ENCODE results near the gene GNAI3. TPM values are rescaled to one million over a fixed set of nuclear protein-coding genes. Genes with fewer than 3 reads are reported as not detected.
A peak's percentile ranks its signal among the peaks of the same experiment; 100 is the strongest.

GNAI3 gene
- polyA plus RNA-seq, 1 experiment = 4.7 TPM

DNA sequence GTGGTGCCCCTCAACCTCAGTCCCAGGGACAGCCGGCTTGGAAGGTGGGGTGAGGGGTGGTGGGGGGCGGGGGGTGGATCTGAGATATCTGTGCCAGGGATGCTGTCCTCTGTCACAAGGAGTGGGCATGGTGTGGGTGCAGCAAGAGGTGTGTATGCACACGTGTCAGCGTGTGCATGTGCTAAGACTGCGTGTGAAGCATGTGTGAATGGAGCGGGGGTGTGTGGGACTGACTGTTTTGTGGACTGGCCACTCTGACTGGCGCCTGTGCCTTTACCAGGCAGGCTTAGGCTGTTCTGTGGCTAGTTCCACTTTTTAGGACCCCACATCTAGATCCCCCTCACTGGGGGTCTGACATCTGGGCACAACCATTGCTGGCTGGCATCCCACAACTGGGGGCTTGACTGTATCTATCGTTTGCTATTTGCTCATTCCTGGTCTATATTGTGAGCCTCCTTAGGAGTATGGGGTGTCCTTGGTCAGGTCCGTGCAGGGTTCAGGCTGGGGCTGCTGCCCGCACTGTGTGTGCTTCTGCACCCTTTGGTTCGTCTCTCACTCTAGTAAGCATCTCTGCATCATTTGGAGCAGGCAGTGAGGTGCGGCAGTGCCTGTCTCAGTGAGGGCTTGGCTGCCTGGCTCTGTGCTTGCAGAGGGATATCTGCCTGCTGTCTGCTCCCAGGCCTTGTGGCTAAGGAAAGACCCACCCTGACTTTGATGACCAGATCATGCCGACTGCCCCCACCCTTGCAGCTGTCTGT, 73.1 kb downstream of the GNAI3 start:
- POLR2A ChIA-PET = interaction anchor here (0.6 kb wide), 1 partner anchor 138 kb away, joined by 21 read pairs; no protein-coding TSS in a partner anchor
- Histone ChIP-seq H3K36me3 (ENCODE audit: control insufficient read depth, insufficient read depth, low read length) (peaks cover 4% of the 10 kb centered on the region), H3K27me3 (ENCODE audit: control insufficient read depth, insufficient read depth, low read length) (no peaks in the 10 kb centered on the region), H3K4me3 (ENCODE audit: low read depth, low read length) (peak overlapping the region; percentile 83)
- DNase-seq (ENCODE audit: low read depth) = no peak
- CTCF ChIA-PET = interaction anchor here (0.8 to 13.3 kb wide), 5 partner anchors 11 to 152 kb away, joined by 3 to 153 read pairs (median 4); no protein-coding TSS in a partner anchor
- TF ChIP-seq CTCF (IDR thresholded peaks at IDR 0.05; ENCODE audit: insufficient read depth, low read depth, low read length) = no peak

- TF ChIP-seq CTCF (IDR thresholded peaks at IDR 0.05; ENCODE audit: insufficient read depth, low read depth, low read length) = no peak
- Histone ChIP-seq H3K27me3 (ENCODE audit: control insufficient read depth, insufficient read depth, low read length) (no peaks in the 10 kb centered on the region), H3K4me3 (ENCODE audit: low read depth, low read length) (peak overlapping the region; percentile 83), H3K36me3 (ENCODE audit: control insufficient read depth, insufficient read depth, low read length) (peaks cover 12% of the 10 kb centered on the region)
- CTCF ChIA-PET = interaction anchor here (0.8 to 13.3 kb wide), 3 partner anchors 11 to 76 kb away, joined by 3 to 153 read pairs (median 19); no protein-coding TSS in a partner anchor
- no peak for DNase-seq (ENCODE audit: low read depth)
- POLR2A ChIA-PET = interaction anchor here (0.6 kb wide), 1 partner anchor 139 kb away, joined by 21 read pairs; no protein-coding TSS in a partner anchor
Measured at GRCh38 chr1:109622137-109622892, 73.9 kb downstream of the GNAI3 start.

DNA sequence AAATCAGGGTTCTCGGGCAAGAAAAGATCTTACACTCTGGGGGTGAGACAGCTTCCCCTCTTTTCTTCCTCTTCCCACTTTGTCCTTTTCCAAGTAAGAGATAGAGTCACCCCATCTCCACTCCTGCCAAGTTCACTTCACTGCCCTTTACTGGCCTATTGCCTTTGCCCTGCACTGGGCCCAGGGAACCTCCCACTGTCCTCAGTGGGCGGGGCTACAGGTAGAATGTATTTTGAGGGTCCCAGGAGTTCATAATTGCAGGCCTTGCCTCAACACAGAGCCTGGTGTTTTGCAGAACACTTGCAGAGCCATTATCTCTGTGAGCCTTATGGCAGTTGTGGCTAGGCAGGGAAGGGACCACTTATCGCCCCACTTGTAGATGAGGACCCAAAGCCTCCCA, 74.5 kb downstream of the GNAI3 start:
- CTCF ChIA-PET = interaction anchor here (4.2 to 13.3 kb wide), 2 partner anchors 15 to 77 kb away, joined by 19 to 153 read pairs; no protein-coding TSS in a partner anchor
- Histone ChIP-seq H3K4me3 (ENCODE audit: low read depth, low read length) (no peak overlapping the region), H3K27me3 (ENCODE audit: control insufficient read depth, insufficient read depth, low read length) (no peaks in the 10 kb centered on the region), H3K36me3 (ENCODE audit: control insufficient read depth, insufficient read depth, low read length) (peaks cover 16% of the 10 kb centered on the region)
- no peak for DNase-seq (ENCODE audit: low read depth)
- POLR2A ChIA-PET = no interaction called here
- no peak for TF ChIP-seq CTCF (IDR thresholded peaks at IDR 0.05; ENCODE audit: insufficient read depth, low read depth, low read length)

- no peak for DNase-seq (ENCODE audit: low read depth)
- peaks cover 24% of the 10 kb centered on the region for H3K36me3 ChIP-seq (ENCODE audit: control insufficient read depth, insufficient read depth, low read length)
- H3K4me3 ChIP-seq (ENCODE audit: low read depth, low read length) = peak overlapping the region; percentile 4; the same call in 1 of the 2 replicates
- POLR2A ChIA-PET = interaction anchor here (0.7 kb wide), 1 partner anchor 95 kb away, joined by 3 read pairs; no protein-coding TSS in a partner anchor
- TF ChIP-seq CTCF (IDR thresholded peaks at IDR 0.05; ENCODE audit: insufficient read depth, low read depth, low read length) = no peak
- CTCF ChIA-PET = interaction anchor here (0.5 to 13.3 kb wide), 5 partner anchors 15 to 91 kb away, joined by 3 to 153 read pairs (median 5); partner anchors contain the start of gene GNAI3
- no peaks in the 10 kb centered on the region for H3K27me3 ChIP-seq (ENCODE audit: control insufficient read depth, insufficient read depth, low read length)
Measured at GRCh38 chr1:109623601-109624161, 75.3 kb downstream of the GNAI3 start.
